ENCODE measurements around the gene PRKACA.
"Not testable (repeated sequence)": the region's sequence is repeated elsewhere in the genome, so short reads cannot be mapped to it uniquely, and the experiment has no call there.

DNA sequence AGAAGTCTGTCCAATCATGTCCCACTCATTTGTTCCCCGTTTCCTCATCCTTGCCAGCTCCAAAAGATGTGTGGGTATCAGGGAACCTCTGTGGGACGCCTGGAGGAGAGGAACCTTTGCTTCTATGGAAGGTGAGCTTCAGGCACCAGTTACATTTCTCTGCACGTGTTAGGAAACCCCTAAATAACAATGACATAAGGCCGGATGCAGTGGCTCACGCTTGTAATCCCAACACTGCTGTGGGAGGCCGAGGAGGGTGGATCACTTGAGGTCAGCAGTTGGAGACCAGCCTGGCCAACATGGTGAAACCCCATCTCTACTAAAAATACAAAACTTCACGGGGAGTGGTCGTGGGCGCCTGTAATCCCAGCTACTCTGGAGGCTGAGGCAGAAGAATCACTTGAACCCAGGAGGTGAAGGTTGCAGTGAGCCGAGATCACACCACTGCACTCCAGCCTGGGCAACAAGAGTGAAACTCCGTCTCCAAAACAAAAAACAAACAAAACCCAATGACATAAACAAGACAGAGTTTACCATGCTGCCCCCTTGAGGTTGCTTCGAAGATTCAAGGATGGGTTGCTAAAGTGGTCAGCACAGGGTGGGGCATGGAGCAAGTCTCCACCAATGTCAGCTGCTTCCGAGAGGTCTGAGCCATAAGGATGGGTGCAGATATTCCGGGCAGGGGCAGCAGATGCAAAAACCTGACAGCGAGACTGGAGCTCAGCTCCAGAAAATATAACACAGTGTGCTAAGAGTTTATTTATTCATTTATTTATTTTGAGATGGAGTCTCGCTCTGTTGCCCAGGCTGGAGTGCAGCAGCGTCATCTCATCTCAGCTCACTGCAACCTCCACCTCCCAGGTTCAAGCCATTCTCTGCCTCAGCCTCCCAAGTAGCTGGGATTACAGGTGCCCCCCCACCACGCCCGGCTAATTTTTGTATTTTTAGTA is 74.6 kb downstream of the PRKACA start:
- peak in 2 of 3 donors; percentile 14 to 20 for TF ChIP-seq CTCF (IDR thresholded peaks at IDR 0.05)
- TF ChIP-seq EP300 (IDR thresholded peaks at IDR 0.05), result not testable (repeated sequence)
